ENCODE measurements around the gene GCNA. TPM values are rescaled to one million over a fixed set of nuclear protein-coding genes. Genes with fewer than 3 reads are reported as not detected.
A peak's percentile ranks its signal among the peaks of the same experiment; 100 is the strongest.
"Not testable (repeated sequence)": the region's sequence is repeated elsewhere in the genome, so short reads cannot be mapped to it uniquely, and the experiment has no call there.

The GCNA gene
- total RNA-seq, 2 donors from 2014 or later: 4.9 to 10.7 TPM

DNA sequence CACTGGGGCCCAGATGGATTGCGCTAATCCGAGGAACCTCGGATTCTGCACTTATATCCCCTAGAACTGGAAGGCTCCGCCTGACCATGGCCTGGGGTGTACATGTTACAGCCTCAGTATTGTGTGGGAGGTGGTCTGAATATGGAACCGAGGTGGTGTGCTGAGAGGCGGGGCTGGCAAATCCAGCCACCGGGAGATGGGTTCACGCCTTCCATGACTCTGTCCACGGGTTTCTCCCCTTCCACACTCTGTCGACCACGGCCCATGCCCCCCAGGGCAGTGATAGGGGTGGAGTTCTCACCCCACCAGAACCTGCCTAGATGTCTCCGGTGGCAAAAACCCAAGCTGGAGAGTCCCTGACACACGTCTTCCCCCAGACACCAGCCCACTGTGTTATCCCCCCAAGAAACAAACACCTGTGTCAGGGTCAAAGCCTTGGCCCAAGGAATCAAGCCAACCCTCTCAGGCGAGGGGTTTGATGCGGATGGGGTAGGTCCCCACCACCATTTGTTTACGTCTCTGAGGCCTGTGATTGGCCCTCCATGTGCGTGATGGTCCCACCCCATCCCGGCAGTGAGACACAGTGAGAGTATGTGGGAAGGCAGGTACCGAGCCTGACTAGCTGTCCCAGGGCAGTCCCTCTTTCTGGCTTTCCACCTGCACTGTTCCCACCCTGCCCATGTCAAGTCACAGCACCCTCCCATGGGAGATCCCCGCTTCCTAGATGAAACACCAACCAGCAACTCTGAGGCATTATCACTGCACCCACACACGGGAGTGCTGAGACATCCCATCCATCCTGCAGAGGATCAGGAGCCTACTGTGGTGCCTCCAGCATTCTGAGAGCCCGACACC lies 82.6 kb downstream of the GCNA start:
- peak; percentile 23 for ATAC-seq (replicated peaks)
- H3K27me3 Mint-ChIP-seq: no peaks in the 10 kb centered on the region
- H3K27ac Mint-ChIP-seq: no peak overlapping the region
- H3K4me1 Mint-ChIP-seq: peaks cover 16% of the 10 kb centered on the region
- no peaks in the 10 kb centered on the region for H3K9me3 Mint-ChIP-seq
- H3K36me3 Mint-ChIP-seq (ENCODE audit: low read depth): no peaks in the 10 kb centered on the region
- no peak overlapping the region for H3K4me3 Mint-ChIP-seq

DNA sequence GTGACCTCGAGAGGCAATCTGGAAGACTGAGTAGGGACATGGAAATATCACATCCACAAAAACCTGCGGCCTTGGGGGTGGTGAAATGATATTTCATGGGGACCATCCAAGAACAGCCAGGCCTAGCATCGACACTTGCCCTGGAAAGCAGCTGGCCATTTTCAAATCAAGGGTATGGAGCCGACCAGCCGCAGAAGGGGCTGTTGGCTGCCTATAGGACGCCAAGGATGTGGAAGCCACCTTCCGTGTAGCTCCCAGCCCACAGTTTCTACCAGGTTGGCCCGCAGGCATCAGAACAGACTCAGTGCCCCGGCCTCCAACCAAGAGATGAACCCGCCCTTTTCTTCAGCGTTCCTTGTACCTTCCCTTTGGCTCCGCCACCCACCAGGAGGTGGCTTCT lies 83.7 kb downstream of the GCNA start:
- ATAC-seq (replicated peaks): no peak

DNA sequence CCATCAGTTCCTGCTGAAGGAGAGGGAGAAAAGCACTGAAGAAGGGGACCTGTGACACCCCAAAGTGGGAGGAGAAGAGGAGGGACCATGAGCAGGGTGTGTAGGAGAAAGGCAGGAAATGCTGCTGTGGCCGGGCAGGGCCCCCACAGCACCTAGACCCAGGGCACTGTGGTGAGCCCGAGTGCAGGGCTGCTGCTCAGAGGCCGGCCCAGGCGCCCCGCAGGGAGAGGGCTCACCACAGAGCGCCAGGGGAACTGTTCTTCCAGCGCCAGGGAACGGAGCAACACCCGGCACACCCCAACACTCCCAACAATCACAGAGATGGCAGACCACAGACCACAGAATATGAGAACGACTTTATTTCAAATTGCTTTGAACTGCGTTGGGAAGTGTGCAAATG lies 84.4 kb downstream of the GCNA start:
- H3K4me1 Mint-ChIP-seq; H3K27me3 Mint-ChIP-seq; H3K36me3 Mint-ChIP-seq (ENCODE audit: low read depth); H3K9me3 Mint-ChIP-seq: not testable (repeated sequence)
- peak overlapping the region; percentile 55 for H3K4me3 Mint-ChIP-seq
- peak; percentile 44 for ATAC-seq (replicated peaks)
- peak overlapping the region; percentile 59 for H3K27ac Mint-ChIP-seq

More for the DNA sequence above, 83.7 kb downstream of the GCNA start:
- Mint-ChIP-seq H3K4me1 (peaks cover 11% of the 10 kb centered on the region), H3K27ac (no peak overlapping the region), H3K4me3 (peak overlapping the region; percentile 55), H3K9me3 (no peaks in the 10 kb centered on the region), H3K27me3 (no peaks in the 10 kb centered on the region), H3K36me3 (ENCODE audit: low read depth) (no peaks in the 10 kb centered on the region)

Other genes with a start within 250 kb of the GCNA start
- 10 to 100 TPM; 31.9 to 37.2 TPM for gene TAF1, start 212.1 kb upstream of the GCNA start, total RNA-seq
- gene OGT, start 45.3 kb upstream of the GCNA start, total RNA-seq: 100 to 1,000 TPM; 231 to 528 TPM
- 1 to 10 TPM; 4.5 to 9.9 TPM for gene CXCR3, start 40.1 kb downstream of the GCNA start, total RNA-seq
- gene CXorf49, start 139.8 kb downstream of the GCNA start, total RNA-seq: not detected
- not detected for gene CXorf49B, start 184.9 kb downstream of the GCNA start, total RNA-seq